ENCODE results near the gene NOS2.
"Not testable (repeated sequence)": the region's sequence is repeated elsewhere in the genome, so short reads cannot be mapped to it uniquely, and the experiment has no call there.

The NOS2 gene

DNA sequence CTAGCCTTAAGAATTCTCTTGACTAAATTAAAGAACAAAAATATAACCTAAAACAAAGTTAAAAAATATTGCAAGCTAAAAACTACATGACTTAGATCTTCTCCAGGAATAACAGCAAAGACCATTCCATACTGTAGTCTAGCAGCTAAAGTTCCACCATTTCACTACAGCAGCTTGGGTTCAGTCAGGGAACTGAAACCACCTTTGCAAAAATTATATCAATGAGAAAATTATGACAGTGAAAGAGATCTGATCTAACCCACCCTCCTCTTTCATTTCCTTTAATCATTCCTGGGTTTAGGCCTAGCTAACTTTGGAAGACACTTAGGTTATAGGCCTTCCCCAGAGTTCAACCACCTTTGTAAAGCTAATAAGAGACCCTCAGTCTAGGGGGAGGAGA, 36.3 kb upstream of the NOS2 start:
- Histone ChIP-seq H3K27me3 (ENCODE audit: control insufficient read depth in 1 of 2, insufficient read depth in 2 of 2, low read length in 2 of 2) (no peaks in the 10 kb centered on the region), H3K4me3 (ENCODE audit: low read depth in 1 of 2, low read length in 2 of 2) (no peak overlapping the region), H3K9ac (ENCODE audit: low read length) (no peak overlapping the region), H3K36me3 (ENCODE audit: insufficient read depth, low read length) (no peaks in the 10 kb centered on the region), H3K27ac (ENCODE audit: low read depth, low read length) (no peak overlapping the region), H3K9me3 (ENCODE audit: low read length) (no peaks in the 10 kb centered on the region), H3K4me1 (ENCODE audit: insufficient read depth, low read length) (no peaks in the 10 kb centered on the region)

DNA sequence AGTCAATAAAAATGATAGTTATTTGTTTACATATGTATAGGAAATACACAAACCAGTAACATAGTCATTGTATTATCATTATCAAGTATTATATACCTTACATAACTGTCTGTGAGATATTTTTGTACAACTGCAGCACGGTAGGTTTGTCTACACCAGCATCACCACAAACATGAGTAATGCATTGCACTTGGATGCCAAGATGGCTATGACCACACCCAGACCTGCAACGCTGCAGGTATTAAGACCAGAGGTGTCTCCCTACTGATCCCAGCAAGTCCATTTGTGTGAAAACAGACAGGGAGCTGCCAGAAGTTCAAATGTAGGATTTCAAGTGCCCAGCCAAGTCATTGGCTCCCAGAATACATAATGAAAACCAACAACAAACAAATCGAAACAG, 34.2 kb upstream of the NOS2 start:
- H3K27ac ChIP-seq (ENCODE audit: low read depth, low read length), result no peak overlapping the region
- no peaks in the 10 kb centered on the region for H3K27me3 ChIP-seq (ENCODE audit: control insufficient read depth in 1 of 2, insufficient read depth in 2 of 2, low read length in 2 of 2)
- H3K9ac ChIP-seq (ENCODE audit: low read length), result no peak overlapping the region
- no peaks in the 10 kb centered on the region for H3K9me3 ChIP-seq (ENCODE audit: low read length)
- no peaks in the 10 kb centered on the region for H3K36me3 ChIP-seq (ENCODE audit: insufficient read depth, low read length)
- no peak overlapping the region for H3K4me3 ChIP-seq (ENCODE audit: low read depth in 1 of 2, low read length in 2 of 2)
- no peaks in the 10 kb centered on the region for H3K4me1 ChIP-seq (ENCODE audit: insufficient read depth, low read length)

DNA sequence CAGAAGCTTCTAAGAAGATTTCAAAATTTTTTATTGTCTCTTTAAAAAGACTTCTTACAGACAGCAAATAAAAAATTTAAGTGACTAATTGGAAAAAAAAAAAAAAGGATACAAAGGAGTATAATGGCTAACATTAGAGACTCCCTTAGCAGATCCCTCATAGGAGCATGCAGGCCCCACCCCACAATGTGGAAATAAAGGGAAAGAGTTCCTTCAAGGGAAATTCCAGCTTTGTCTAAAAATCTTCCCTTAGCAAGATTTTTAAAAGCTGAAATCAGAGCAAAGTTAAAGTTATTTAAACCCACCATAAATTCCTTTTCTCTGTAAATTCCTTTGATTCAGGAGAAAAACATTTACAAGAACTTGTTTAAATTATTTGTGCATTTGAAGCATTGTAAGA, 32.5 kb upstream of the NOS2 start:
- H3K4me1 ChIP-seq (ENCODE audit: insufficient read depth, low read length), result no peaks in the 10 kb centered on the region
- H3K9ac ChIP-seq (ENCODE audit: low read length), result no peak overlapping the region
- no peaks in the 10 kb centered on the region for H3K27me3 ChIP-seq (ENCODE audit: control insufficient read depth in 1 of 2, insufficient read depth in 2 of 2, low read length in 2 of 2)
- H3K4me3 ChIP-seq (ENCODE audit: low read depth in 1 of 2, low read length in 2 of 2), result no peak overlapping the region
- no peaks in the 10 kb centered on the region for H3K9me3 ChIP-seq (ENCODE audit: low read length)
- H3K36me3 ChIP-seq (ENCODE audit: insufficient read depth, low read length), result no peaks in the 10 kb centered on the region
- H3K27ac ChIP-seq (ENCODE audit: low read depth, low read length), result no peak overlapping the region

DNA sequence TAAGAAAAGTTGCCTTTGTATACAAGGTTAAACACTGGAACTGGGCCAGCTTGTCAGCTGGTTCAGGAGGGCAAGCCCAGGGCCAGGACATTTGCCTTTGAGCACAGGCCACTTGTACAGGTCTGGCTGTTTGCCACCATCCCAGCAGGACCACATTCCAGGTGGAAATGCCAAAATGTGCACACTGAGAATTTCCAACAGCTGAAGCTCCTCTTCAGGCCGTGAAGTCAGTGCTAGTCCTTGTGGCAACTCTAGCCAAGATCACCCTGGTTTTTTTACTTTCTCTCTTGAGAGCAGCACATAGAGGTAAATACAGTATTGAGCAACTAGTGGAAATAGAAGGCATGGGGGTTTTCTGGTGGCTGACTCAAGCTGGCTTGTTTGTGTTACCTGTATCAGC, 29.6 kb upstream of the NOS2 start:
- H3K27ac ChIP-seq (ENCODE audit: low read depth, low read length); H3K9me3 ChIP-seq (ENCODE audit: low read length); H3K27me3 ChIP-seq (ENCODE audit: control insufficient read depth in 1 of 2, insufficient read depth in 2 of 2, low read length in 2 of 2); H3K4me1 ChIP-seq (ENCODE audit: insufficient read depth, low read length); H3K9ac ChIP-seq (ENCODE audit: low read length); H3K36me3 ChIP-seq (ENCODE audit: insufficient read depth, low read length); H3K4me3 ChIP-seq (ENCODE audit: low read depth in 1 of 2, low read length in 2 of 2): not testable (repeated sequence)

DNA sequence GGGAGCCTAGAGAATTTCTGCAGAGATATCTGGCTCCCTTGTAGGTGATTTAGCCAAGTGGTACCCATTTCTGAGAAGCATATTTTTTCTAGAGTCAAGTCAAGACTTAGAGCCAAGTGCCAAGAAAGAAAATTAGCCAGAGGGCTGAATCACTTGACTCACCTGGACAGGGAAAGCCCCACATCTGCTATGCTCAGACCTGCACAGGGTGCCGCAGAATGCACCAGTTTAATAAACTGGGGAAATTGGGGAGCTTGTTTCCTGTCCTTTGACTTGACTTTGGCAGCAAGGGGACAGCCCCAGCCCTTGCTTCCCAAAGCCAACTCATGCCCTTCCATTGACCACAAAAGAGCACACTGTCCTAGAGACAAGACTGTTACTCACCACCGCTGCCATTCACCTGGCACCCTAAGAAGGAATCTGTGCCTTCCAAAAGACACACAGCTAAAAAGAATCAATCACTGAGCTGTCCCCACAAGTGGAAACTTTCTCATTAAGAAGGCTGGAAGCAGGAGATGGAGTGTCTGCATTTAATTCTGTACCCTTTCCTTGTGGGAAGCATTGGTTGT, 28.9 kb upstream of the NOS2 start:
- H3K27ac ChIP-seq (ENCODE audit: low read depth, low read length); H3K36me3 ChIP-seq (ENCODE audit: insufficient read depth, low read length); H3K4me1 ChIP-seq (ENCODE audit: insufficient read depth, low read length); H3K9ac ChIP-seq (ENCODE audit: low read length); H3K4me3 ChIP-seq (ENCODE audit: low read depth in 1 of 2, low read length in 2 of 2); H3K9me3 ChIP-seq (ENCODE audit: low read length); H3K27me3 ChIP-seq (ENCODE audit: control insufficient read depth in 1 of 2, insufficient read depth in 2 of 2, low read length in 2 of 2): not testable (repeated sequence)

DNA sequence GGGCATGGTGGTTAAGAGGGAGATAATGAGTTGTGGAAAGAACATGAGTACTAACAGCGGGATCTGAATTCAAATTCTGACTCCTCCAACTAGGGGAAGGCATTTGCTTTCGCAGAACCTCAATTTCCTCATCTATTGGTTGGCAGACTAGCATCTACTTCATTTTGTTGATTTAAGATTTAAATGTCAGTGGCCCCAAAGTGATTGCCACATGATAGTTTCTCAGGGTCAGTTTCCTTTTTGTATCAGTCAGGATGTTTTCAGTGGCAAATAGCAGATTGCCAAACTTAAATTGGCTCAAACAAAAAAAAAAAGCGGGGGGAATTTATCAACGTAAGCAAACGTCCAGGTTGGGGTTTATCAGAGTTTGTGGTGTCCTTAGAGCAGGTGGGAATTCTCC, 25.1 kb upstream of the NOS2 start:
- Histone ChIP-seq H3K36me3 (ENCODE audit: insufficient read depth, low read length) (no peaks in the 10 kb centered on the region), H3K9me3 (ENCODE audit: low read length) (no peaks in the 10 kb centered on the region), H3K27ac (ENCODE audit: low read depth, low read length) (no peak overlapping the region), H3K9ac (ENCODE audit: low read length) (no peak overlapping the region), H3K27me3 (ENCODE audit: control insufficient read depth in 1 of 2, insufficient read depth in 2 of 2, low read length in 2 of 2) (no peaks in the 10 kb centered on the region), H3K4me3 (ENCODE audit: low read depth in 1 of 2, low read length in 2 of 2) (no peak overlapping the region), H3K4me1 (ENCODE audit: insufficient read depth, low read length) (no peaks in the 10 kb centered on the region)

DNA sequence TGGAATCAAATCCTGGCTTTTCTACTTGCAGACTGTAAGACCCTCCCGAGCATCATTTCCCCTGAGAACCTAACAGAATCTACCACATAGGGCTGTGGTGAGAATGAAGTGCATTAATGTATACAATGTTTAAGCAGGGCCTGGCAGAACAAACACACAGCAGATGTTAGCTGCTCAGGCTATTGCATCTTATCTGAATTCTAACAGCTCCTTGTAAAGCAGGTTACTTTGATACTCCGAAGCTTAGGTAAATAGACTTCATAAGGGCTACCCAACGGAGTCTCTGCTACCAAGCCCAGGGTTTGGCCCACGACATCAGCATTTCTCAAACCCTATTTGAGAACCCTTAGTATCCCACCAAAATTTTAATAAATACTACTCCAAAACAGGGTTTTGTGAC, 24.4 kb upstream of the NOS2 start:
- Histone ChIP-seq H3K9me3 (ENCODE audit: low read length) (no peaks in the 10 kb centered on the region), H3K36me3 (ENCODE audit: insufficient read depth, low read length) (no peaks in the 10 kb centered on the region), H3K4me1 (ENCODE audit: insufficient read depth, low read length) (no peaks in the 10 kb centered on the region), H3K9ac (ENCODE audit: low read length) (no peak overlapping the region), H3K27ac (ENCODE audit: low read depth, low read length) (no peak overlapping the region), H3K4me3 (ENCODE audit: low read depth in 1 of 2, low read length in 2 of 2) (no peak overlapping the region), H3K27me3 (ENCODE audit: control insufficient read depth in 1 of 2, insufficient read depth in 2 of 2, low read length in 2 of 2) (no peaks in the 10 kb centered on the region)

DNA sequence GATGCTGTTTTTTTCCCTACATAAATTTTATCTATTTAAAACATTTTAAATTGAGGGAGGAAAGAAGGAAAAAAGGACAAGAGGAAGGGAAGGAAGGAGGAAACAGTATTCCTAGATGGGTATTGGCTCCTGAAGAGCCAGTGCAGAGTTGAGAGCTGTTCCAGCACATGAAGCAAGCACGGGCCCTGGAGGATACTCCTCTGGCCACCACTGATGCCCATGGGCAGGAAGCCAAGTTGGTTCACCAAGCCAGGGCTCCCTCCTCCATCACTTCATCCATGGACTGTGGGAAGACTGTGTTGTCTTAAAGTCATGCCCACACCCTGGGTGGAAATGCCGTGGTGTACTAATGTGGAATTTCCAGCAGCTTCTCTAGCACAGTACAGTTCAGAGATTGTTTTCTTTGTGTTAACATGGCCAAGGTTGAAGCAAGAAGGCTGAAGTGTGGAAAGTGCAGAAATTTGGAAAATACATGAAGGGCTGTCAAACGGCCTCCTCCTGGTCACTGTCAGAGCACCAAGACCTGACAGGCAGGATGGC, 23.9 kb upstream of the NOS2 start:
- H3K27ac ChIP-seq (ENCODE audit: low read depth, low read length), result no peak overlapping the region
- H3K9me3 ChIP-seq (ENCODE audit: low read length), result no peaks in the 10 kb centered on the region
- H3K9ac ChIP-seq (ENCODE audit: low read length), result no peak overlapping the region
- H3K27me3 ChIP-seq (ENCODE audit: control insufficient read depth in 1 of 2, insufficient read depth in 2 of 2, low read length in 2 of 2), result no peaks in the 10 kb centered on the region
- H3K4me1 ChIP-seq (ENCODE audit: insufficient read depth, low read length), result no peaks in the 10 kb centered on the region
- no peaks in the 10 kb centered on the region for H3K36me3 ChIP-seq (ENCODE audit: insufficient read depth, low read length)
- H3K4me3 ChIP-seq (ENCODE audit: low read depth in 1 of 2, low read length in 2 of 2), result no peak overlapping the region

DNA sequence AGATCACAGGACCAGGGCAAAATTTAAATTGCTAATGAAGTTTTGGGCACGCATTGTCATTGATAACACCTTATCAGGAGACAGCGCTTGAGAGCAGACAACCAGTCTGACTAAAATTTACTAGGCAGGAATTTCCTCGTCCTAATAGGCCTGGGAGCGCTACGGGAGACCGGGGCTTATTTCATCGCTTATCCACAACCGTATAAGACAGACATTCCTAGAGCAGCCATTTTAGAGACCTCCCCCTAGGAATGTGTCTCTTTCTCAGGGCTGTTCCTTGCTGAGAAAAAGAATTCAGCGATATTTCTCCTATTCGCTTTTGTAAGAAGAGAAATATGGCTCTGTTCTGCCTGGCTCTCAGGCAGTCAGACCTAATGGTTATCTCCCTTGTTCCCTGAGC, 21.8 kb upstream of the NOS2 start:
- not testable (repeated sequence) for H3K36me3 ChIP-seq (ENCODE audit: insufficient read depth, low read length); H3K9ac ChIP-seq (ENCODE audit: low read length); H3K9me3 ChIP-seq (ENCODE audit: low read length); H3K4me3 ChIP-seq (ENCODE audit: low read depth in 1 of 2, low read length in 2 of 2); H3K27ac ChIP-seq (ENCODE audit: low read depth, low read length); H3K4me1 ChIP-seq (ENCODE audit: insufficient read depth, low read length); H3K27me3 ChIP-seq (ENCODE audit: control insufficient read depth in 1 of 2, insufficient read depth in 2 of 2, low read length in 2 of 2)

DNA sequence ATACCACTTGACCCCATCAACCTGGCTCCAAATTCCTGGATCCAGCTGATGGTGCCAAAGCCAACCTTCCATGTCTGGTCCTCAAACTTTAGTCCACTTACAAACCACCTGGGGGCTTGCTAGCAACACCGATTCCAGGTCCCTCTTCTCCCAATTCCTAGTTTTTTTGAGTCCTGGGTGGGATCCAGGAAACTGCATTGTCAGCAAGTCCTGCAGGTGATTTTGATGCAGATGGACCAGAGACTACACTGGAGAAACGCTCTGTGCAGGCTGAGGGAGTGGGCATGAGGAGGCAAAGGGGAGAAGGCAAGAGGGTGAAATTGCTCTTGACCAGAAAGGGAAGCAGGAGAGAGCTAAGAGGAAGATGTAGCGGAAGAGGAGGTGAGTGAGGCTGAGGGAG, 21.0 kb upstream of the NOS2 start:
- H3K27ac ChIP-seq (ENCODE audit: low read depth, low read length), result no peak overlapping the region
- H3K9ac ChIP-seq (ENCODE audit: low read length), result no peak overlapping the region
- H3K27me3 ChIP-seq (ENCODE audit: control insufficient read depth in 1 of 2, insufficient read depth in 2 of 2, low read length in 2 of 2), result no peaks in the 10 kb centered on the region
- H3K9me3 ChIP-seq (ENCODE audit: low read length), result no peaks in the 10 kb centered on the region
- H3K4me3 ChIP-seq (ENCODE audit: low read depth in 1 of 2, low read length in 2 of 2), result no peak overlapping the region
- no peaks in the 10 kb centered on the region for H3K4me1 ChIP-seq (ENCODE audit: insufficient read depth, low read length)
- H3K36me3 ChIP-seq (ENCODE audit: insufficient read depth, low read length), result no peaks in the 10 kb centered on the region

DNA sequence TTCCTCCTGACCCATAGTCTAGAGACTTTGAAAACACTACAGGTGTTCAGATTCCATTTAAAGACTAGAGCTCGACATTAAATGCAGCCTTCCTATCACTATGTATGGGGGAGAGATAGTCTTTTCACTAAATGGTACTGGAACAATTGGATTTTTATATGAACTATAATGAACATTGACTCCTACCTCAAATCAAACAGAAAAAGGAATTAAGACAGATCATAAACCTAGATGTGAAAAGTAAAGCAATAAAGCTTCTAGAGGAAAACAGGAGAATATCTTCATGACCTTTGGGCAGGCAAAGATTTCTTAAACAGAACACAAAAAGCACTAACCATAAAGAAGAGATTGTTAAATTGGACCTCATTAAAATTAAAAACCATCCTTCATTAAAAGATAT, 18.8 kb upstream of the NOS2 start:
- Histone ChIP-seq H3K9me3 (ENCODE audit: low read length) (no peaks in the 10 kb centered on the region), H3K27me3 (ENCODE audit: control insufficient read depth in 1 of 2, insufficient read depth in 2 of 2, low read length in 2 of 2) (no peaks in the 10 kb centered on the region), H3K4me1 (ENCODE audit: insufficient read depth, low read length) (no peaks in the 10 kb centered on the region), H3K4me3 (ENCODE audit: low read depth in 1 of 2, low read length in 2 of 2) (no peak overlapping the region), H3K27ac (ENCODE audit: low read depth, low read length) (no peak overlapping the region), H3K36me3 (ENCODE audit: insufficient read depth, low read length) (no peaks in the 10 kb centered on the region), H3K9ac (ENCODE audit: low read length) (no peak overlapping the region)

DNA sequence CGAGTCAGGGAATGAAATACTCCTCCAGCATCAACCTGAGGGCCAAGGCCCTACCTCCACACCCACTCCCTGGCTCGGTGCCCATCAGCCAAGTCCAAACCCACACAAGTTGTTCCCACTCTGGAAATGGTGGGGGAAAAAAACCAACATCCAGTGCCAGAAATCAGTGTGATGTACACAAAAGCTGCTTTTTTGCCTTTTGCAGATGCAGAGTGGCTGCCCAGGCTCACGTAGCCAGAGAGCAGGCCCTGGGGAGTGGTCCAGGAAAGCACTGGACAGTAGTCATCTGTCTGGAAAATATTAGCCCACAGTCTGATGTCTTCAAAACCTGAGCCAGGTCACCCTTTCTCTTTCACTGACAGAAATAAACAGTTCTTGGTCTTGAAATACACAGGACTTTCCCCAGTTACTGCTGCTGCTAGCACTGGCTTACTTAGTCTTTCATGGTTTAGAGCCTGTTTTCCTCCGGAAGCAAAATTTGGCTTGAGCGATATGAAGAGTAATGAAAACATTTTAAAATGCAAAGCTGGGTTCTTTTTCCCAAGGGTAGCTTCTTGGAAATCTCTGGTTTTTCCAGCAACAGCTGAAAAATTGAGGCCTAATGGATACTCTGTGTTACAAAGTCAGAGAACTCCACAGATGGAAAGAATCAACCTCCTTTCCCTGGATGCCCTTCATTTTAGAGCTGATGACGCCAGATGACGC, 18.2 kb upstream of the NOS2 start:
- Histone ChIP-seq H3K27me3 (ENCODE audit: control insufficient read depth in 1 of 2, insufficient read depth in 2 of 2, low read length in 2 of 2) (no peaks in the 10 kb centered on the region), H3K27ac (ENCODE audit: low read depth, low read length) (no peak overlapping the region), H3K4me3 (ENCODE audit: low read depth in 1 of 2, low read length in 2 of 2) (no peak overlapping the region), H3K9ac (ENCODE audit: low read length) (no peak overlapping the region), H3K4me1 (ENCODE audit: insufficient read depth, low read length) (no peaks in the 10 kb centered on the region), H3K9me3 (ENCODE audit: low read length) (no peaks in the 10 kb centered on the region), H3K36me3 (ENCODE audit: insufficient read depth, low read length) (no peaks in the 10 kb centered on the region)
